ENCODE results near the gene AFF2.

Gene AFF2

GRCh38 chrX:148580016-148580415 lies 79.6 kb downstream of the AFF2 start:
- no peak overlapping the region for H3K4me3 Mint-ChIP-seq
- intact Hi-C loops (cut with micrococcal nuclease), result no loop called here
- no peaks in the 10 kb centered on the region for H3K9me3 Mint-ChIP-seq
- H3K27me3 Mint-ChIP-seq, result no peaks in the 10 kb centered on the region
- H3K27ac Mint-ChIP-seq, result no peak overlapping the region
- peaks cover 9% of the 10 kb centered on the region for H3K4me1 Mint-ChIP-seq (ENCODE audit: low read depth)
- H3K36me3 Mint-ChIP-seq (ENCODE audit: low read depth), result no peaks in the 10 kb centered on the region

DNA sequence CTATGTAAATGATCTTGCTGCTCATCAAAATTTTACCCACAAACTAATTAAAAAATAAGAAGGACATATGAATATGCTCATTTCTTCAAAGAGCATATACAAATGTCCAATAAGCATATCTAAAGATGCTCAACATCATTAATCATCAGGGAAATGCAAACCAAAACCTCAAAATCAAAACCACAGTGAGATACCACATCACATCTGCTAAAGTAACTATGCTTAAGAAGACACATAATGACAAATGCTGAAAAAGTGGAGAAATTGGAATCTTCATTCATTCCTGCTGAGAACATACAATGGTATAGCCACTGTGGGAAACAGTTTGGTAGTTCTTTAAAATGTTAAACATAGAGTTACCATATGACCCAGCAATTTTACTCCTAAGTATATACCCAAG lies 81.9 kb downstream of the AFF2 start:
- Mint-ChIP-seq H3K36me3 (ENCODE audit: low read depth) (no peaks in the 10 kb centered on the region), H3K4me1 (ENCODE audit: low read depth) (peaks cover 9% of the 10 kb centered on the region), H3K27ac (no peak overlapping the region), H3K9me3 (no peaks in the 10 kb centered on the region), H3K27me3 (no peaks in the 10 kb centered on the region), H3K4me3 (no peak overlapping the region)
- intact Hi-C loops (cut with micrococcal nuclease), result no loop called here

DNA sequence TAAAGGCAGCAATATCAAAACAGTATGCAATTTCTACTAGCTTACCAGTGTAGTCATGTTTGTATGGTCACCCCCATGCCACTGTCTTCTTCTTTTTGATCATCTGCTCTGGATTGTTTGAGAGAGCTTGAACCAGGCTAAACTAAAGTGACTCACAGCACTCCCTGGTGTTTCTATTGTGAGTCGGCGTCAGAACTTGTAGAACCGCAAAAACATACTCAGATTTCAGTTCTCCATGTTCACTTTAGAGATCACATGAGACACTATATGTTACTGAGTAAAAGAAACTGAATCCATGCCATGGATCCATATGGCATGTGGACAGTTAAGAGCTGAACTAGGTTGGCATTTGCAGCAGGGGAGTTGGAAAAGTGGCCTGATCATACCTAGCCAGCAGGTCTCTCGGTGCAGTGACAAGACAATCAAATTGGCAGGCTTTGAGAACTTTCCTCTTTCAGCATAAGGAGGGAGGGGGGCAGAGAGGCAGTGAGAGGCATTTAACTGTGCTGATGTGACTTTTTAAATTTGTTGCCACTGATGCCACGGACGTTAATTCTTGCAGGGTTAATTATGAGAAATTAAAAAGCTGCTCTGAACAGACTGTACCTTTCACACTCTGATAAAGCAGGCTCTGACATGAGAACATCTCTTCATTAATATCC lies 88.4 kb downstream of the AFF2 start:
- Mint-ChIP-seq H3K27ac (no peak overlapping the region), H3K9me3 (no peaks in the 10 kb centered on the region), H3K27me3 (no peaks in the 10 kb centered on the region), H3K4me3 (no peak overlapping the region), H3K4me1 (ENCODE audit: low read depth) (no peaks in the 10 kb centered on the region), H3K36me3 (ENCODE audit: low read depth) (no peaks in the 10 kb centered on the region)
- intact Hi-C loops (cut with micrococcal nuclease), result no loop called here

DNA sequence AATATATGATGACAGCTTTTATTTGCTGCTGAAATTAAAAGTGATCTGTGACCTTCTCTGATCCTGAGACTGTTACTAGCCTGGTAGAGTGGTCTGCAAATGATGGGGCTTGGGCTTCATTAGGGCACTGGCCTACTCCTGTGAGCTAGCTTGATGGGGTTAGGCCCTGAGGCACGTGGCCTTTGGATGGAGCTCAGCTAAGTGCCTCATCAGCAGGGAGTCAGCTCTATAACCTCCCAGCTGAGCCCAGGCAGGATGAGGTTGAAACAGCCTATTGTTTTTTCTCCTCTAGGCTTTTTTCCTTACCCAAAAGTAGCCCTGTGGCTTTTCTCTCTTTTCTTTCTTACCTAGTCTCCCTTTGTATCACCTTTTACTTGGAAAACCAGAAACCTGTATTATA lies 92.2 kb downstream of the AFF2 start:
- H3K27ac Mint-ChIP-seq, result no peak overlapping the region
- no peak overlapping the region for H3K4me3 Mint-ChIP-seq
- intact Hi-C loops (cut with micrococcal nuclease), result no loop called here
- no peaks in the 10 kb centered on the region for H3K4me1 Mint-ChIP-seq (ENCODE audit: low read depth)
- H3K9me3 Mint-ChIP-seq, result no peaks in the 10 kb centered on the region
- H3K27me3 Mint-ChIP-seq, result no peaks in the 10 kb centered on the region
- no peaks in the 10 kb centered on the region for H3K36me3 Mint-ChIP-seq (ENCODE audit: low read depth)

- no peaks in the 10 kb centered on the region for H3K36me3 Mint-ChIP-seq (ENCODE audit: low read depth)
- H3K4me3 Mint-ChIP-seq, result no peak overlapping the region
- H3K9me3 Mint-ChIP-seq, result no peaks in the 10 kb centered on the region
- H3K27me3 Mint-ChIP-seq, result no peaks in the 10 kb centered on the region
- H3K27ac Mint-ChIP-seq, result no peak overlapping the region
- no peaks in the 10 kb centered on the region for H3K4me1 Mint-ChIP-seq (ENCODE audit: low read depth)
- intact Hi-C loops (cut with micrococcal nuclease), result no loop called here
Observed at GRCh38 chrX:148593146-148593545, 92.7 kb downstream of the AFF2 start.

DNA sequence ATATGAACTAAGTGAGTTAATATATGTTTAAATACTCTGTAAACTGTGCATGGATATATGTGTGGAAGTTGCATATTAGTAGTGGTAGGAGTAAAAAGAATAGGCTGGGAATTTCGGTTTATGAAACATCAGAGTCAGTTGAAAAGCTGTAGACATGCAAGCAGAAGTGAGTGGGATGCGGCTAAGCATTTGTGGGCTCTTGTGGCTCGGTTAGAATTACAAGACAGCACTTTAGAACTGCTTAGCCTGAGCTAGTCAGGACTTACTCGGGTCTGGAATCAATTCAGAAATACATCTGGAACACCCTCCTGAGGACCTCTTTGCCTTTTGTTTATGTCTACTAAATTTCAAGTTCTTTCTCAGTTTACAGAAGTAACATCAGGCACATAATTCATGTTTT lies 93.6 kb downstream of the AFF2 start:
- Mint-ChIP-seq H3K36me3 (ENCODE audit: low read depth) (no peaks in the 10 kb centered on the region), H3K9me3 (no peaks in the 10 kb centered on the region), H3K4me3 (no peak overlapping the region), H3K4me1 (ENCODE audit: low read depth) (no peaks in the 10 kb centered on the region), H3K27me3 (no peaks in the 10 kb centered on the region), H3K27ac (no peak overlapping the region)
- intact Hi-C loops (cut with micrococcal nuclease), result no loop called here

- Mint-ChIP-seq H3K27me3 (no peaks in the 10 kb centered on the region), H3K9me3 (no peaks in the 10 kb centered on the region), H3K4me3 (no peak overlapping the region), H3K36me3 (ENCODE audit: low read depth) (no peaks in the 10 kb centered on the region), H3K27ac (no peak overlapping the region), H3K4me1 (ENCODE audit: low read depth) (no peaks in the 10 kb centered on the region)
- intact Hi-C loops (cut with micrococcal nuclease), result no loop called here
Observed at GRCh38 chrX:148599404-148599803, 99.0 kb downstream of the AFF2 start.

DNA sequence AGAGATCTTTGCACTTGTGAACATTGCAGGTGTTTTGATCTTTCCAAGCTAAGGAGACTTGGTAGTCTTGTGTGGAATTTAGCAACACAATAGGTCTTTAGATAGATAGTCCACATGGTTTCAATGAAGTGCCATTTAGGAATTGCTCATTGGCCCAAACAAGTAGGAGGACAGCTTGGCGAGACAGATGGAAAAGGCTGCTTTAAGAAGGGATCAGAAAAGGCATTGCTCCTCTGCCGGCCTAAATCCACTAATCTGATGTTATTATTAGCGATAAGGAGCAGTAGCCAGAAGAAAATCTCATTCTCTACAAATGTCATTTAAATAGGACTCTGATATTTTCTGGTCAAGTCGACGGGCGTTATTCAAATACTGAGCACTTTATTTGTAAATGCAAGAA lies 99.7 kb downstream of the AFF2 start:
- Mint-ChIP-seq H3K9me3 (no peaks in the 10 kb centered on the region), H3K36me3 (ENCODE audit: low read depth) (no peaks in the 10 kb centered on the region), H3K27me3 (no peaks in the 10 kb centered on the region), H3K4me1 (ENCODE audit: low read depth) (no peaks in the 10 kb centered on the region), H3K4me3 (no peak overlapping the region), H3K27ac (no peak overlapping the region)
- intact Hi-C loops (cut with micrococcal nuclease), result no loop called here

DNA sequence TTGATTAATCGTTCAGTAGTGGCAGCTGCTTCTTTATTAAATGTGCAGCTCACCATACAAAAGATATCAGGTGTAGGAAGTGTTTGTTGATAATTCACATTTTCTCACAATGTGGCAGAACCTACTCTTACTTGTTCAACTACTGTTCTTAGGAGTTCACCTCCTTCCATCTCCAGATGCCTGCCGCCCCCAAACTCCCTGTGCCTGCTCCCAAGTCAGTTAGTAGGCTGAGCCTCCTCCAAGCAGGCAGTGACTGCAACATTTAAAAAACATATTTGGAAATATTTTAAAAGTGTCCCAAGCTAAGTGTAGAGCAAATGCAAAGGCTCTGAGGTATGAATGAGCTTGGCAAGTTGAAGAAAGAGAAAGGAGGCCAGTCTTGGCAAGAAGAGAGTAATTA lies 100.2 kb downstream of the AFF2 start:
- H3K27ac Mint-ChIP-seq, result no peak overlapping the region
- no peaks in the 10 kb centered on the region for H3K36me3 Mint-ChIP-seq (ENCODE audit: low read depth)
- H3K4me3 Mint-ChIP-seq, result no peak overlapping the region
- no peaks in the 10 kb centered on the region for H3K9me3 Mint-ChIP-seq
- no peaks in the 10 kb centered on the region for H3K4me1 Mint-ChIP-seq (ENCODE audit: low read depth)
- intact Hi-C loops (cut with micrococcal nuclease), result no loop called here
- H3K27me3 Mint-ChIP-seq, result no peaks in the 10 kb centered on the region

DNA sequence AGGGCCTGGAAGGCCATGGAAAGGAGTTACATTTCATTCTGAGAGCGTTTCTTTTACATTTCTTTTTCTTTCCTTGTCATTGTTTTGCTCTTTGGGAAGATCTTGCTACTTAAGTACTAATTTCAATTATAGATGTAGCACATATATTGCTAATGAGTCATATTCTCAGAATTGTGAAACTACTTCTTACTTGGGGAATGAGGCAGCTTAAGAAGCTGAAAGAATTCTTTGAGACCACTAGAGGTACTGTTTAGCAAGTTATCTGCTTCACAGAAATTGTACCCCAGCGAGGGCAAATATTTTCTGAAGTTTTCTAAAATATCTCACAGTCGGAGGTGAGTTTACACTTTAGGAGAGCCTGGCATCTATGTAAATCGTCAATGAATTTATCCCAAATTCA lies 100.6 kb downstream of the AFF2 start:
- Mint-ChIP-seq H3K36me3 (ENCODE audit: low read depth) (no peaks in the 10 kb centered on the region), H3K27ac (no peak overlapping the region), H3K4me3 (no peak overlapping the region), H3K9me3 (no peaks in the 10 kb centered on the region), H3K4me1 (ENCODE audit: low read depth) (no peaks in the 10 kb centered on the region), H3K27me3 (no peaks in the 10 kb centered on the region)
- intact Hi-C loops (cut with micrococcal nuclease), result no loop called here

GRCh38 chrX:148609515-148610327 lies 109.3 kb downstream of the AFF2 start:
- Mint-ChIP-seq H3K4me3 (no peak overlapping the region), H3K27ac (no peak overlapping the region), H3K36me3 (ENCODE audit: low read depth) (no peaks in the 10 kb centered on the region), H3K9me3 (peaks cover 8% of the 10 kb centered on the region), H3K4me1 (ENCODE audit: low read depth) (no peaks in the 10 kb centered on the region), H3K27me3 (no peaks in the 10 kb centered on the region)
- intact Hi-C loops (cut with micrococcal nuclease), result no loop called here

- H3K27me3 Mint-ChIP-seq, result no peaks in the 10 kb centered on the region
- intact Hi-C loops (cut with micrococcal nuclease), result no loop called here
- H3K4me1 Mint-ChIP-seq (ENCODE audit: low read depth), result no peaks in the 10 kb centered on the region
- H3K4me3 Mint-ChIP-seq, result no peak overlapping the region
- H3K27ac Mint-ChIP-seq, result no peak overlapping the region
- H3K9me3 Mint-ChIP-seq, result peaks cover 8% of the 10 kb centered on the region
- H3K36me3 Mint-ChIP-seq (ENCODE audit: low read depth), result no peaks in the 10 kb centered on the region
Observed at GRCh38 chrX:148610328-148610698, 109.9 kb downstream of the AFF2 start.

DNA sequence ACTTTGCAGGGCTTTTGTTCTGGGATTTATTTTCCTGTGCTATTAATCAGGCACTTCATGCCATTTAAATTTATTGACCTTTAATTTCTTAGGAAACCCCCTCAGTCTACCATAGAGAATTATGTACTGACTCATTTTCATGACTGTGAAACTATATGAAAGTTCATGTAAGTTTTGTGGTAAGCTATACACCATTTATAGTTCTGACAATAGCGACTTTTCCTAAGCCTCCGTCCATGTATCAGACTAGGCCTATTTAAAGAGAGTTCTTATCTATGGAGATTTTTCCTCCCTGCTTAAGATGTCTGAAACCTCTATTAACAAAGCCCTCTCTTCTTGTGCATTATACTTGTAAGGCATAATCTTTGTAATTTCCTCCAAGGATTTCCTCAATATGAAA lies 111.6 kb downstream of the AFF2 start:
- H3K27me3 Mint-ChIP-seq, result no peaks in the 10 kb centered on the region
- H3K4me3 Mint-ChIP-seq, result no peak overlapping the region
- intact Hi-C loops (cut with micrococcal nuclease), result no loop called here
- H3K36me3 Mint-ChIP-seq (ENCODE audit: low read depth), result no peaks in the 10 kb centered on the region
- no peaks in the 10 kb centered on the region for H3K4me1 Mint-ChIP-seq (ENCODE audit: low read depth)
- H3K9me3 Mint-ChIP-seq, result peaks cover 7% of the 10 kb centered on the region
- H3K27ac Mint-ChIP-seq, result no peak overlapping the region

- Mint-ChIP-seq H3K27me3 (no peaks in the 10 kb centered on the region), H3K36me3 (ENCODE audit: low read depth) (no peaks in the 10 kb centered on the region), H3K4me1 (ENCODE audit: low read depth) (no peaks in the 10 kb centered on the region), H3K4me3 (no peak overlapping the region), H3K9me3 (peaks cover 3% of the 10 kb centered on the region), H3K27ac (no peak overlapping the region)
- intact Hi-C loops (cut with micrococcal nuclease), result no loop called here
Observed at GRCh38 chrX:148612431-148612830, 112.0 kb downstream of the AFF2 start.

DNA sequence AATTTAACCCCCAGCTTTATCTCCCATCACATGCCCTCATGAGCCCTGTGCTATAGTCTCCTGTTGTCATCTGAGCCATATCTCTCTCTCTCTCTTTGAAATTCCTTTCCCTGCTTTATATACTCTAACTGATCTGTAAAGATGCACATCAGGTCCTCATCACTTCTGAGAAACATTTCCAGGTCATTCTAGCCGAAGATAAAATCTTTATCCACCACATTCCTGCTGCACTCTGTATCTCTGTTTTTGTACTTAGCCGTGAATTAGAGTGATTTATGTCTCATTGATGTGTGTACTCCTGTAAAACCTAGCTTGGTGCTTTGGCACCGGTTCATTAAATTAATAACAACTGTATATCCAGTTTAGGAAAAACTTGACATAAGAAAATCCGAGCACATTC lies 113.2 kb downstream of the AFF2 start:
- Mint-ChIP-seq H3K36me3 (ENCODE audit: low read depth) (no peaks in the 10 kb centered on the region), H3K27ac (no peak overlapping the region), H3K9me3 (no peaks in the 10 kb centered on the region), H3K4me1 (ENCODE audit: low read depth) (no peaks in the 10 kb centered on the region), H3K4me3 (no peak overlapping the region), H3K27me3 (no peaks in the 10 kb centered on the region)
- intact Hi-C loops (cut with micrococcal nuclease), result no loop called here
